SK-N-SH (cell line): ENCODE measurements around the gene MRPL55. TPM values are rescaled to one million over a fixed set of nuclear protein-coding genes. Genes with fewer than 3 reads are reported as not detected.
A peak's percentile ranks its signal among the peaks of the same experiment; 100 is the strongest.

Experiments used
- CTCF ChIA-PET: fragments of 300-600, 350-600 bp; formaldehyde crosslinking; extraction: SDS; loops from one replicate; lab custom pipeline; 2021; lab: Yijun Ruan, JAX
- POLR2A ChIA-PET: fragments of 350-600 bp; sonication (Branson Sonifier 250); formaldehyde crosslinking; extraction: SDS; loops from one replicate; lab custom pipeline; 2020; ENCODE audit warnings: antibody characterized with exemption, inconsistent platforms; lab: Yijun Ruan, JAX
- DNase-seq: peaks from one replicate; pipeline ENCODE4 v3.0.0; 2012
- H2AFZ ChIP-seq: fragments of 200-600 bp; sonication (generic); 2 replicates; pipeline ENCODE4 v1.8.1; 2016; ENCODE audit warnings: antibody characterized with exemption, mild to moderate bottlenecking, low read depth
- H3F3A ChIP-seq: fragments of 200-600 bp; sonication (generic); replicated peaks from 2 replicates; pipeline ENCODE3; 2016; ENCODE audit warnings: antibody characterized with exemption, mild to moderate bottlenecking; ENCODE audit not compliant: insufficient read depth
- H3K27ac ChIP-seq, 2 experiments: fragments of 200-500 bp in 1 of 2; fragments of 200-600 bp in 1 of 2; sonication (Bioruptor generic) in 1 of 2; sonication (generic), shearing (Covaris generic) in 1 of 2; 2 replicates each; pipeline versions ENCODE4 v1.5.1 to v1.6.1; 2014 to 2016; ENCODE audit warnings: low read depth in 2 of 2, inconsistent platforms in 1 of 2, low read length in 1 of 2, mild to moderate bottlenecking in 1 of 2, mixed read lengths in 1 of 2
- H3K27me3 ChIP-seq: fragments of 200-600 bp; sonication (generic), shearing (Covaris generic); 2 replicates; pipeline ENCODE4 v1.6.1; 2016; ENCODE audit warnings: mixed run types; ENCODE audit not compliant: insufficient read depth
- H3K36me3 ChIP-seq, 2 experiments: fragments of 200-500 bp in 1 of 2; fragments of 200-600 bp in 1 of 2; sonication (Bioruptor generic) in 1 of 2; sonication (generic) in 1 of 2; replicated peaks in 1 of 2; 2 replicates each; pipeline versions ENCODE3 to v1.5.1; 2014 to 2016; ENCODE audit warnings: low read length in 1 of 2, mild to moderate bottlenecking in 1 of 2; ENCODE audit not compliant: insufficient read depth in 2 of 2, control insufficient read depth in 1 of 2
- H3K4me1 ChIP-seq, 2 experiments: fragments of 200-500 bp in 1 of 2; fragments of 200-600 bp in 1 of 2; sonication (Bioruptor generic) in 1 of 2; sonication (generic), shearing (Covaris generic) in 1 of 2; 2 replicates each; pipeline versions ENCODE4 v1.5.1 to v1.6.1; 2014 to 2016; ENCODE audit warnings: low read depth in 1 of 2, low read length in 1 of 2, mixed run types in 1 of 2; ENCODE audit not compliant: insufficient read depth in 2 of 2, control insufficient read depth in 1 of 2
- H3K4me2 ChIP-seq: fragments of 200-600 bp; sonication (generic), shearing (Covaris generic); 2 replicates; pipeline ENCODE4 v1.6.1; 2017; ENCODE audit warnings: mixed run types
- H3K4me3 ChIP-seq, 2 experiments: fragments of 200-500 bp in 1 of 2; fragments of 200-600 bp in 1 of 2; sonication (Bioruptor generic) in 1 of 2; sonication (generic), shearing (Covaris generic) in 1 of 2; 2 replicates each; pipeline versions ENCODE4 v1.5.1 to v1.8.1; 2014 to 2016; ENCODE audit warnings: low read depth in 2 of 2, inconsistent platforms in 1 of 2, low read length in 1 of 2, mild to moderate bottlenecking in 1 of 2, mixed read lengths in 1 of 2, moderate library complexity in 1 of 2
- H3K79me2 ChIP-seq: fragments of 200-600 bp; sonication (generic); 2 replicates; pipeline ENCODE4 v1.8.1; 2017; ENCODE audit warnings: mild to moderate bottlenecking; ENCODE audit not compliant: insufficient read depth
- H3K9ac ChIP-seq: fragments of 200-600 bp; sonication (generic); 2 replicates; pipeline ENCODE4 v1.6.1; 2017; ENCODE audit warnings: mixed run types
- H3K9me2 ChIP-seq: fragments of 200-600 bp; sonication (generic); 2 replicates; pipeline ENCODE4 v1.6.1; 2017; ENCODE audit warnings: mixed run types
- H3K9me3 ChIP-seq: fragments of 200-600 bp; sonication (generic); 2 replicates; pipeline ENCODE4 v1.6.1; 2017; ENCODE audit warnings: mixed run types, mild to moderate bottlenecking, moderate library complexity
- H4K20me1 ChIP-seq: fragments of 200-600 bp; sonication (generic); 2 replicates; pipeline ENCODE4 v1.6.1; 2017; ENCODE audit warnings: mild to moderate bottlenecking, mixed run types; ENCODE audit not compliant: insufficient read depth
- CHD2 ChIP-seq: fragments of 150-350 bp; IDR thresholded peaks from 2 replicates; pipeline ENCODE4 v1.6.1; 2018; ENCODE audit warnings: low read length; ENCODE audit not compliant: partially characterized antibody
- ELF1 ChIP-seq: IDR thresholded peaks from 2 replicates; pipeline ENCODE4 v1.4.0; 2012
- FOSL2 ChIP-seq: IDR thresholded peaks from 2 replicates; pipeline ENCODE4 v1.4.0; 2012; ENCODE audit warnings: low read depth, mild to moderate bottlenecking, moderate library complexity, borderline replicate concordance
- FOXM1 ChIP-seq: IDR thresholded peaks from 2 replicates; pipeline ENCODE4 v1.4.0; 2012; ENCODE audit warnings: low read depth, mild to moderate bottlenecking
- GABPA ChIP-seq: IDR thresholded peaks from 2 replicates; pipeline ENCODE4 v1.4.0; 2012; ENCODE audit warnings: low read depth, mild to moderate bottlenecking
- GATA2 ChIP-seq: sonication (generic); formaldehyde crosslinking; IDR thresholded peaks from 2 replicates; pipeline ENCODE4 v1.5.0; 2020; ENCODE audit warnings: mild to moderate bottlenecking, missing genetic modification reagents
- MAX ChIP-seq: IDR thresholded peaks from 2 replicates; pipeline ENCODE4 v1.4.0; 2012; ENCODE audit warnings: low read depth
- MEF2A ChIP-seq: IDR thresholded peaks from 2 replicates; pipeline ENCODE4 v1.4.0; 2012; ENCODE audit warnings: low read depth, borderline replicate concordance
- MXI1 ChIP-seq: IDR thresholded peaks from 2 replicates; pipeline ENCODE4 v1.6.1; 2012; ENCODE audit warnings: mild to moderate bottlenecking, low read depth, low read length, improper control_type of control experiment
- NRF1 ChIP-seq: IDR thresholded peaks from 2 replicates; pipeline ENCODE4 v1.6.1; 2012; ENCODE audit warnings: low read depth, mild to moderate bottlenecking, low read length
- REST ChIP-seq: IDR thresholded peaks from 2 replicates; pipeline ENCODE4 v1.6.1; 2012; ENCODE audit warnings: mild to moderate bottlenecking, low read depth, low read length, moderate library complexity
- SIN3A ChIP-seq: IDR thresholded peaks from 2 replicates; pipeline ENCODE4 v1.6.1; 2012; ENCODE audit warnings: low read depth, mild to moderate bottlenecking, low read length, moderate library complexity, borderline replicate concordance
- SMC3 ChIP-seq: IDR thresholded peaks from 2 replicates; pipeline ENCODE4 v1.6.1; 2012; ENCODE audit warnings: low read depth, low read length, improper control_type of control experiment
- TAF1 ChIP-seq: IDR thresholded peaks from 2 replicates; pipeline ENCODE4 v1.6.1; 2012; ENCODE audit warnings: low read depth, mild to moderate bottlenecking, low read length, moderate library complexity, borderline replicate concordance
- TCF12 ChIP-seq: IDR thresholded peaks from 2 replicates; pipeline ENCODE4 v1.4.0; 2012
- USF1 ChIP-seq: IDR thresholded peaks from 2 replicates; pipeline ENCODE4 v1.4.0; 2012; ENCODE audit warnings: low read depth, borderline replicate concordance
- YY1 ChIP-seq: IDR thresholded peaks from 2 replicates; pipeline ENCODE4 v1.4.0; 2012; ENCODE audit warnings: low read depth, mild to moderate bottlenecking
- ZBTB33 ChIP-seq: IDR thresholded peaks from 2 replicates; pipeline ENCODE4 v1.4.0; 2012; ENCODE audit warnings: low read depth, borderline replicate concordance
- WGBS: methylation state at CpG from one replicate; pipeline ENCODE4 v1.1.6; 2017; ENCODE audit warnings: low lambda C conversion rate; 5-methylcytosine and 5-hydroxymethylcytosine counted together
- polyA plus RNA-seq, 3 experiments: library from polyadenylated mRNA; depleted of rRNA; stranded (reverse); fragments of >200 nt; gene quantifications; 2 replicates each; pipeline ENCODE4 v1.2.3, GENCODE V29; 2012

MRPL55 gene
- polyA plus RNA-seq, 1 of the 3 experiments (the other 2 are of a cell fraction), result 75.3 TPM

- peak overlapping the region; percentile 26 to 80; a peak in 3 of 4 replicates for H3K27ac ChIP-seq
- H4K20me1 ChIP-seq, result peaks cover 58% of the 10 kb centered on the region
- CTCF ChIA-PET, result interaction anchor here (0.7 to 1.3 kb wide), 4 partner anchors 14 to 47 kb away, joined by 3 to 6 read pairs (median 4); no protein-coding TSS in a partner anchor
- TF ChIP-seq GATA2 (no peak), YY1 (no peak), TAF1 (no peak), NRF1 (no peak)
- TF ChIP-seq, all 33 proteins: peak for 0
- Histone ChIP-seq H3K36me3 (peaks cover 9 to 10% of the 10 kb centered on the region in 2 experiments), H3K4me2 (peak overlapping the region; percentile 100), H3K4me3 (peak overlapping the region; percentile 98 to 99), H3K9me3 (no peaks in the 10 kb centered on the region), H2AFZ (no peak overlapping the region), H3K9me2 (no peaks in the 10 kb centered on the region), H3K9ac (peak overlapping the region; percentile 98), H3K79me2 (peaks cover 95% of the 10 kb centered on the region), H3K4me1 (peaks cover 35 to 43% of the 10 kb centered on the region in 2 experiments), H3F3A (peaks cover 21% of the 10 kb centered on the region), H3K27me3 (no peaks in the 10 kb centered on the region)
- POLR2A ChIA-PET, result no interaction called here
- WGBS, result 6% methylated on average over 17 of the region's 17 CpGs
- no peak for DNase-seq
Measured at GRCh38 chr1:228083871-228084278, 25.2 kb downstream of the MRPL55 start.

GRCh38 chr1:228082918-228083870 lies 25.9 kb downstream of the MRPL55 start:
- Histone ChIP-seq H2AFZ (no peak overlapping the region), H3F3A (peaks cover 21% of the 10 kb centered on the region), H3K27me3 (no peaks in the 10 kb centered on the region), H3K27ac (peak overlapping the region; percentile 80 to 84), H3K79me2 (peaks cover 88% of the 10 kb centered on the region), H3K4me2 (peak overlapping the region; percentile 100), H3K9ac (peak overlapping the region; percentile 98), H3K4me1 (peaks cover 34 to 37% of the 10 kb centered on the region in 2 experiments), H3K4me3 (peak overlapping the region; percentile 98 to 99), H3K9me2 (no peaks in the 10 kb centered on the region), H3K9me3 (no peaks in the 10 kb centered on the region), H3K36me3 (peaks cover 3 to 5% of the 10 kb centered on the region in 2 experiments), H4K20me1 (peaks cover 52% of the 10 kb centered on the region)
- ChIA-PET POLR2A (interaction anchor here (0.9 to 1.0 kb wide), 2 partner anchors 23 to 24 kb away, joined by 3 read pairs; no protein-coding TSS in a partner anchor), CTCF (interaction anchor here (1.0 to 1.3 kb wide), 3 partner anchors 15 to 44 kb away, joined by 3 to 6 read pairs (median 4); no protein-coding TSS in a partner anchor)
- TF ChIP-seq MAX (no peak), USF1 (no peak), MEF2A (no peak), REST (no peak), TCF12 (no peak), SMC3 (no peak), ZBTB33 (no peak), SIN3A (0 out of 2 replicates have a peak, but pooled peaks have one; percentile 13), GABPA (peak; percentile 28; the same call in 1 of the 2 replicates), CHD2 (no peak), TAF1 (no peak), NRF1 (no peak), FOSL2 (no peak), MXI1 (no peak; the same call in 1 of the 2 replicates), FOXM1 (no peak), ELF1 (0 out of 2 replicates have a peak, but pooled peaks have one; percentile 13)
- WGBS, result 3% methylated on average over 14 of the region's 79 CpGs
- DNase-seq, result peak; percentile 55
